SU-DHL-6 (cell line): Measurements from ENCODE around the gene C18orf54.

ENCODE experiments used
- H2AFZ ChIP-seq: fragments of 200-600 bp; sonication (generic); 2 replicates; pipeline ENCODE4 v1.6.1; 2014; ENCODE audit warnings: low read depth, mild to moderate bottlenecking, moderate library complexity, mixed read lengths, antibody characterized with exemption, low read length; ENCODE audit not compliant: severe bottlenecking
- H3F3A ChIP-seq: fragments of 200-600 bp; shearing (Covaris generic); 2 replicates; pipeline ENCODE4 v1.6.0; 2016; ENCODE audit warnings: antibody characterized with exemption, mild to moderate bottlenecking; ENCODE audit not compliant: insufficient read depth
- H3K27ac ChIP-seq: fragments of 200-600 bp; sonication (generic); 2 replicates; pipeline ENCODE4 v1.5.1; 2016; ENCODE audit warnings: low read depth, mild to moderate bottlenecking, low read length, moderate library complexity, mixed read lengths
- H3K27me3 ChIP-seq: fragments of 200-600 bp; sonication (generic), shearing (Covaris generic); 2 replicates; pipeline ENCODE4 v1.6.0; 2014; ENCODE audit warnings: mild to moderate bottlenecking, low read length
- H3K36me3 ChIP-seq: fragments of 200-600 bp; sonication (generic); 2 replicates; pipeline ENCODE4 v1.6.1; 2014; ENCODE audit warnings: mild to moderate bottlenecking, low read length, mixed read lengths
- H3K4me2 ChIP-seq: fragments of 300-600, 200-600 bp; shearing (Covaris generic), sonication (generic); 2 replicates; pipeline ENCODE4 v1.6.0; 2014; ENCODE audit warnings: low read length, low read depth, mild to moderate bottlenecking; ENCODE audit not compliant: poor library complexity, severe bottlenecking
- H3K4me3 ChIP-seq: fragments of 200-600 bp; sonication (generic); 2 replicates; pipeline ENCODE4 v1.5.1; 2014; ENCODE audit warnings: antibody characterized with exemption, low read length, mild to moderate bottlenecking, mixed read lengths; ENCODE audit not compliant: insufficient read depth, poor library complexity, severe bottlenecking
- H3K79me2 ChIP-seq: fragments of 200-600 bp; sonication (generic); 2 replicates; pipeline ENCODE4 v1.6.1; 2014; ENCODE audit warnings: mild to moderate bottlenecking, low read length, moderate library complexity; ENCODE audit not compliant: insufficient read depth
- H3K9ac ChIP-seq: fragments of 200-600 bp; sonication (generic); 2 replicates; pipeline ENCODE4 v1.7.0; 2014; ENCODE audit warnings: mild to moderate bottlenecking, low read length
- H3K9me2 ChIP-seq: fragments of 200-600 bp; sonication (generic); replicated peaks from 2 replicates; pipeline ENCODE4 v1.6.1; 2014; ENCODE audit warnings: low read length; ENCODE audit not compliant: insufficient read depth
- H3K9me3 ChIP-seq: fragments of 200-600 bp; sonication (generic); 2 replicates; pipeline ENCODE4 v1.6.1; 2014; ENCODE audit warnings: low read length, mixed read lengths; ENCODE audit not compliant: insufficient read depth
- H4K20me1 ChIP-seq: fragments of 200-600 bp; sonication (generic); 2 replicates; pipeline ENCODE4 v1.6.1; 2014; ENCODE audit warnings: low read depth, mild to moderate bottlenecking, antibody characterized with exemption, low read length, moderate library complexity, mixed read lengths
- CTCF ChIP-seq: fragments of 200-600 bp; sonication (generic); IDR thresholded peaks from one replicate; pipeline ENCODE4 v1.5.1; 2017; ENCODE audit warnings: antibody characterized with exemption, mild to moderate bottlenecking, low read length, moderate library complexity; ENCODE audit not compliant: insufficient read depth, poor library complexity, severe bottlenecking
- EZH2phosphoT487 ChIP-seq: fragments of 200-600 bp; sonication (generic), shearing (Covaris generic); conservative IDR thresholded peaks from 2 replicates; pipeline ENCODE4 v1.6.1; 2018; ENCODE audit warnings: mild to moderate bottlenecking, antibody characterized with exemption, low read length, moderate library complexity, mixed read lengths

Gene C18orf54

GRCh38 chr18:54411781-54412180 lies 54.1 kb downstream of the C18orf54 start:
- no peak overlapping the region for H2AFZ ChIP-seq
- no peak overlapping the region for H3K27ac ChIP-seq
- no peak overlapping the region for H3K4me3 ChIP-seq
- no peaks in the 10 kb centered on the region for H3K27me3 ChIP-seq
- H3K4me2 ChIP-seq: no peak overlapping the region
- no peaks in the 10 kb centered on the region for H4K20me1 ChIP-seq
- no peaks in the 10 kb centered on the region for H3K36me3 ChIP-seq
- H3K9ac ChIP-seq: no peak overlapping the region
- TF ChIP-seq CTCF (no peak), EZH2phosphoT487 (no peak)
- H3K9me2 ChIP-seq: no peaks in the 10 kb centered on the region
- H3K79me2 ChIP-seq: no peaks in the 10 kb centered on the region
- no peaks in the 10 kb centered on the region for H3F3A ChIP-seq
- no peaks in the 10 kb centered on the region for H3K9me3 ChIP-seq

GRCh38 chr18:54415086-54415485 lies 57.4 kb downstream of the C18orf54 start:
- Histone ChIP-seq H4K20me1 (no peaks in the 10 kb centered on the region), H3F3A (no peaks in the 10 kb centered on the region), H3K4me3 (no peak overlapping the region), H3K4me2 (no peak overlapping the region), H3K79me2 (no peaks in the 10 kb centered on the region), H3K9me2 (no peaks in the 10 kb centered on the region), H3K27ac (no peak overlapping the region), H3K9ac (no peak overlapping the region), H3K36me3 (no peaks in the 10 kb centered on the region), H3K27me3 (no peaks in the 10 kb centered on the region), H3K9me3 (no peaks in the 10 kb centered on the region), H2AFZ (no peak overlapping the region)
- no peak for TF ChIP-seq CTCF
- TF ChIP-seq EZH2phosphoT487: no peak

- no peak for TF ChIP-seq EZH2phosphoT487
- no peak for TF ChIP-seq CTCF
- no peaks in the 10 kb centered on the region for H3K27me3 ChIP-seq
- H3K9ac ChIP-seq: no peak overlapping the region
- H3K9me2 ChIP-seq: no peaks in the 10 kb centered on the region
- H3K4me2 ChIP-seq: no peak overlapping the region
- no peaks in the 10 kb centered on the region for H3K36me3 ChIP-seq
- H3K4me3 ChIP-seq: no peak overlapping the region
- H3K79me2 ChIP-seq: no peaks in the 10 kb centered on the region
- H2AFZ ChIP-seq: no peak overlapping the region
- no peak overlapping the region for H3K27ac ChIP-seq
- H4K20me1 ChIP-seq: no peaks in the 10 kb centered on the region
- no peaks in the 10 kb centered on the region for H3K9me3 ChIP-seq
- H3F3A ChIP-seq: no peaks in the 10 kb centered on the region
These were observed 58.7 kb downstream of the C18orf54 start for GRCh38 chr18:54416436-54416835.
